Fibroblast of lung (primary cell): ENCODE measurements around the gene NR1I3. TPM values are rescaled to one million over a fixed set of nuclear protein-coding genes. Genes with fewer than 3 reads are reported as not detected.

Source experiments
- DNase-seq, 2 donors: peaks; one replicate each; pipeline versions ENCODE4 v3.0.0 to v3.0.0-alpha.2; 2010; ENCODE audit warnings: low read depth in 2 of 2
- H2AFZ ChIP-seq: 2 replicates; pipeline ENCODE4 v1.5.1; 2012; ENCODE audit warnings: low read length, control low read depth, inconsistent platforms
- H3K27ac ChIP-seq: 2 replicates; pipeline ENCODE4 v1.5.1; 2011; ENCODE audit warnings: low read length, control low read depth; ENCODE audit not compliant: insufficient read depth
- H3K27me3 ChIP-seq: 2 replicates; pipeline ENCODE4 v1.5.1; 2011; ENCODE audit warnings: mild to moderate bottlenecking, low read length; ENCODE audit not compliant: control insufficient read depth, insufficient read depth
- H3K36me3 ChIP-seq: 2 replicates; pipeline ENCODE4 v1.5.1; 2011; ENCODE audit warnings: low read length; ENCODE audit not compliant: control insufficient read depth, insufficient read depth
- H3K4me1 ChIP-seq: 2 replicates; pipeline ENCODE4 v1.5.1; 2011; ENCODE audit warnings: low read length; ENCODE audit not compliant: control insufficient read depth, insufficient read depth; ENCODE audit errors: extremely low read depth
- H3K4me2 ChIP-seq: 2 replicates; pipeline ENCODE4 v1.5.1; 2011; ENCODE audit warnings: low read length, control low read depth; ENCODE audit not compliant: insufficient read depth; ENCODE audit errors: extremely low read depth
- H3K4me3 ChIP-seq, 4 experiments: fragments of 200-600 bp in 1 of 4; sonication (generic) in 1 of 4; replicated peaks in 1 of 4; 2 replicates each; pipeline ENCODE4 v1.5.1; 2011 to 2016; ENCODE audit warnings: low read length in 4 of 4, low read depth in 3 of 4, mild to moderate bottlenecking in 3 of 4, control low read depth in 2 of 4, inconsistent platforms in 1 of 4, mixed read lengths in 1 of 4; ENCODE audit not compliant: insufficient read depth in 1 of 4; ENCODE audit errors: control extremely low read depth in 1 of 4
- H3K79me2 ChIP-seq: 2 replicates; pipeline ENCODE4 v1.5.1; 2012; ENCODE audit warnings: mild to moderate bottlenecking, low read length, inconsistent platforms; ENCODE audit not compliant: control insufficient read depth, insufficient read depth
- H3K9ac ChIP-seq: 2 replicates; pipeline ENCODE4 v1.5.1; 2011; ENCODE audit warnings: mild to moderate bottlenecking, low read length, control low read depth; ENCODE audit not compliant: insufficient read depth
- H3K9me3 ChIP-seq: 2 replicates; pipeline ENCODE4 v1.5.1; 2012; ENCODE audit warnings: low read depth, low read length; ENCODE audit not compliant: control insufficient read depth, insufficient read depth
- H4K20me1 ChIP-seq: 2 replicates; pipeline ENCODE4 v1.5.1; 2011; ENCODE audit warnings: low read length; ENCODE audit not compliant: control insufficient read depth, insufficient read depth; ENCODE audit errors: extremely low read depth
- CTCF ChIP-seq, 2 donors: IDR thresholded peaks in 1 of 2; conservative IDR thresholded peaks in 1 of 2; 1 replicate in 1 of 2; 2 replicates in 1 of 2; pipeline ENCODE4 v1.5.1; 2011 to 2012; ENCODE audit warnings: low read length in 2 of 2, control low read depth in 1 of 2, inconsistent platforms in 1 of 2, low read depth in 1 of 2, mild to moderate bottlenecking in 1 of 2
- EZH2 ChIP-seq: IDR thresholded peaks from 2 replicates; pipeline ENCODE4 v1.5.1; 2012; ENCODE audit warnings: low read length, control low read depth, mild to moderate bottlenecking; ENCODE audit errors: missing control alignments
- polyA plus RNA-seq, 2 donors: library from polyadenylated mRNA; depleted of rRNA in 1 of 2; stranded (reverse) in 1 of 2; unstranded in 1 of 2; fragments of >200 nt; gene quantifications; 2 replicates each; pipeline ENCODE4 v1.2.1, GENCODE V29; 2011 to 2012; ENCODE audit warnings: missing spikeins in 1 of 2
- total RNA-seq: library from RNA; depleted of rRNA; stranded (reverse); fragments of >200 nt; gene quantifications from 2 replicates; pipeline ENCODE4 v1.2.1, GENCODE V29; 2014

The NR1I3 gene
- total and polyA plus RNA-seq, 2 donors (not counting 1 experiment from before 2014, with no cell fraction given), result not detected

- H3K79me2 ChIP-seq, result peaks cover 10% of the 10 kb centered on the region
- H3K4me2 ChIP-seq, result no peak overlapping the region
- H3K27me3 ChIP-seq, result no peaks in the 10 kb centered on the region
- H3K36me3 ChIP-seq, result peaks cover 16% of the 10 kb centered on the region
- no peak for TF ChIP-seq EZH2
- no peak for TF ChIP-seq CTCF (conservative IDR thresholded peaks at IDR 0.05 in 1 of 2, IDR thresholded peaks at IDR 0.05 in 1 of 2; ENCODE audit: low read depth in 1 of 2, low read length in 2 of 2)
- H2AFZ ChIP-seq, result no peak overlapping the region
- H3K9ac ChIP-seq, result no peak overlapping the region
- no peak for DNase-seq
- H4K20me1 ChIP-seq, result no peaks in the 10 kb centered on the region
- H3K4me1 ChIP-seq, result peaks cover 24% of the 10 kb centered on the region
- H3K4me3 ChIP-seq, result no peak overlapping the region
- no peaks in the 10 kb centered on the region for H3K9me3 ChIP-seq
- no peak overlapping the region for H3K27ac ChIP-seq
Measured at GRCh38 chr1:161193561-161194235, 44.3 kb downstream of the NR1I3 start.

- Histone ChIP-seq H3K36me3 (peaks cover 16% of the 10 kb centered on the region), H3K27ac (no peak overlapping the region), H4K20me1 (no peaks in the 10 kb centered on the region), H3K4me1 (peaks cover 16% of the 10 kb centered on the region), H3K4me2 (no peak overlapping the region), H3K27me3 (no peaks in the 10 kb centered on the region), H2AFZ (no peak overlapping the region), H3K4me3 (no peak overlapping the region), H3K79me2 (peaks cover 7% of the 10 kb centered on the region), H3K9me3 (no peaks in the 10 kb centered on the region), H3K9ac (no peak overlapping the region)
- TF ChIP-seq CTCF (conservative IDR thresholded peaks at IDR 0.05 in 1 of 2, IDR thresholded peaks at IDR 0.05 in 1 of 2; ENCODE audit: low read depth in 1 of 2, low read length in 2 of 2), result peak; percentile 82 to 94
- no peak for TF ChIP-seq EZH2
- peak; percentile 47 to 76 for DNase-seq
Measured at GRCh38 chr1:161192476-161193465, 45.2 kb downstream of the NR1I3 start.

- Histone ChIP-seq H3K4me2 (no peak overlapping the region), H2AFZ (no peak overlapping the region), H3K9ac (no peak overlapping the region), H4K20me1 (no peaks in the 10 kb centered on the region), H3K79me2 (peaks cover 4% of the 10 kb centered on the region), H3K27me3 (no peaks in the 10 kb centered on the region), H3K36me3 (peaks cover 16% of the 10 kb centered on the region), H3K4me1 (peaks cover 9% of the 10 kb centered on the region), H3K9me3 (no peaks in the 10 kb centered on the region), H3K4me3 (no peak overlapping the region), H3K27ac (no peak overlapping the region)
- TF ChIP-seq EZH2 (no peak), CTCF (conservative IDR thresholded peaks at IDR 0.05 in 1 of 2, IDR thresholded peaks at IDR 0.05 in 1 of 2; ENCODE audit: low read depth in 1 of 2, low read length in 2 of 2) (no peak)
- DNase-seq, result no peak
Measured at GRCh38 chr1:161191971-161192370, 46.0 kb downstream of the NR1I3 start.
